Spinal cord (tissue), 10 donors: ENCODE results near the gene PARD3. TPM values are rescaled to one million over a fixed set of nuclear protein-coding genes. Genes with fewer than 3 reads are reported as not detected.
A peak's percentile ranks its signal among the peaks of the same experiment; 100 is the strongest.
"Not testable (repeated sequence)": the region's sequence is repeated elsewhere in the genome, so short reads cannot be mapped to it uniquely, and the experiment has no call there.

ENCODE experiments used
- DNase-seq, 6 donors: peaks; one replicate each; pipeline versions ENCODE4 v3.0.0 to v3.0.0-alpha.2; 2013 to 2015; ENCODE audit warnings: low spot score in 6 of 6, low read depth in 4 of 6
- H3K27ac ChIP-seq: one replicate; pipeline ENCODE4 v1.5.1; 2013; ENCODE audit warnings: low read depth, low read length, control low read depth
- H3K27me3 ChIP-seq: one replicate; pipeline ENCODE4 v1.6.1; 2013; ENCODE audit warnings: low read length; ENCODE audit not compliant: control insufficient read depth, insufficient read depth
- H3K36me3 ChIP-seq: one replicate; pipeline ENCODE4 v1.6.1; 2013; ENCODE audit warnings: low read length; ENCODE audit not compliant: control insufficient read depth, insufficient read depth
- H3K4me1 ChIP-seq: one replicate; pipeline ENCODE4 v1.6.1; 2013; ENCODE audit warnings: low read length; ENCODE audit not compliant: control insufficient read depth, insufficient read depth
- H3K4me3 ChIP-seq: one replicate; pipeline ENCODE4 v1.5.1; 2013; ENCODE audit warnings: low read depth, low read length, control low read depth
- H3K9me3 ChIP-seq: one replicate; pipeline ENCODE4 v1.6.1; 2013; ENCODE audit warnings: low read length; ENCODE audit not compliant: control insufficient read depth, insufficient read depth
- WGBS: methylation state at CpG from one replicate; pipeline ENCODE4 v1.1.5; 2013; ENCODE audit warnings: missing lambda C conversion rate; ENCODE audit not compliant: insufficient coverage; 5-methylcytosine and 5-hydroxymethylcytosine counted together
- polyA plus RNA-seq, 2 donors: library from polyadenylated mRNA; unstranded; fragments of 120-200 nt; gene quantifications; one replicate each; pipeline ENCODE4 v1.2.1, GENCODE V29; 2013; ENCODE audit not compliant: insufficient read length in 2 of 2
- total RNA-seq, 2 donors: library from RNA; depleted of rRNA in 1 of 2; stranded (reverse); fragments of 120-200 nt in 1 of 2; fragments of >200 nt in 1 of 2; gene quantifications; one replicate each; pipeline versions ENCODE4 v1.2.3 to v1.2.4, GENCODE V29; 2013 to 2014
- donor health status: healthy.

The PARD3 gene
- total and polyA plus RNA-seq, 4 donors, result 29.5 to 94.3 (median 47.1) TPM

GRCh38 chr10:34762603-34763299 is 52.3 kb downstream of the PARD3 start:
- Histone ChIP-seq H3K27ac (no peak overlapping the region), H3K27me3 (no peaks in the 10 kb centered on the region), H3K4me3 (no peak overlapping the region), H3K9me3 (no peaks in the 10 kb centered on the region), H3K36me3 (no peaks in the 10 kb centered on the region), H3K4me1 (no peaks in the 10 kb centered on the region)
- DNase-seq, result no peak
- 44% methylated on average over 1 of the region's 5 CpGs for WGBS

GRCh38 chr10:34762156-34762555 is 52.9 kb downstream of the PARD3 start:
- H3K36me3 ChIP-seq, result no peaks in the 10 kb centered on the region
- no CpG with 5 or more reads among the region's 3 CpGs for WGBS
- no peaks in the 10 kb centered on the region for H3K27me3 ChIP-seq
- no peak overlapping the region for H3K4me3 ChIP-seq
- DNase-seq, result no peak
- no peaks in the 10 kb centered on the region for H3K4me1 ChIP-seq
- H3K27ac ChIP-seq, result no peak overlapping the region
- H3K9me3 ChIP-seq, result no peaks in the 10 kb centered on the region

GRCh38 chr10:34761453-34761852 is 53.6 kb downstream of the PARD3 start:
- DNase-seq, result peak in 1 of 6 donors; percentile 49
- Histone ChIP-seq H3K9me3 (no peaks in the 10 kb centered on the region), H3K27me3 (no peaks in the 10 kb centered on the region), H3K4me1 (no peaks in the 10 kb centered on the region), H3K36me3 (no peaks in the 10 kb centered on the region), H3K27ac (no peak overlapping the region), H3K4me3 (no peak overlapping the region)
- no CpG with 5 or more reads among the region's 1 CpG for WGBS

GRCh38 chr10:34760606-34761005 is 54.5 kb downstream of the PARD3 start:
- no peak for DNase-seq

GRCh38 chr10:34759837-34760215 is 55.3 kb downstream of the PARD3 start:
- no peak overlapping the region for H3K27ac ChIP-seq
- no peaks in the 10 kb centered on the region for H3K9me3 ChIP-seq
- WGBS, result no CpG with 5 or more reads among the region's 6 CpGs
- H3K4me1 ChIP-seq, result no peaks in the 10 kb centered on the region
- H3K4me3 ChIP-seq, result no peak overlapping the region
- no peak for DNase-seq
- no peaks in the 10 kb centered on the region for H3K36me3 ChIP-seq
- H3K27me3 ChIP-seq, result no peaks in the 10 kb centered on the region

More at GRCh38 chr10:34760606-34761005, 54.5 kb downstream of the PARD3 start:
- Histone ChIP-seq H3K27me3 (no peaks in the 10 kb centered on the region), H3K9me3 (no peaks in the 10 kb centered on the region), H3K27ac (no peak overlapping the region), H3K4me1 (no peaks in the 10 kb centered on the region), H3K4me3 (no peak overlapping the region), H3K36me3 (no peaks in the 10 kb centered on the region)
- WGBS, result no CpG with 5 or more reads among the region's 1 CpG

GRCh38 chr10:34759161-34759836 is 55.8 kb downstream of the PARD3 start:
- WGBS, result 100% methylated on average over 1 of the region's 9 CpGs
- H3K4me1 ChIP-seq, result no peaks in the 10 kb centered on the region
- no peaks in the 10 kb centered on the region for H3K9me3 ChIP-seq
- H3K27ac ChIP-seq, result no peak overlapping the region
- no peak for DNase-seq
- no peak overlapping the region for H3K4me3 ChIP-seq
- H3K36me3 ChIP-seq, result no peaks in the 10 kb centered on the region
- H3K27me3 ChIP-seq, result no peaks in the 10 kb centered on the region

- no peak for DNase-seq
- no peaks in the 10 kb centered on the region for H3K27me3 ChIP-seq
- H3K4me3 ChIP-seq, result no peak overlapping the region
- no peak overlapping the region for H3K27ac ChIP-seq
- H3K4me1 ChIP-seq, result peaks cover 2% of the 10 kb centered on the region
- no peaks in the 10 kb centered on the region for H3K9me3 ChIP-seq
- WGBS, result no CpG with 5 or more reads among the region's 3 CpGs
- H3K36me3 ChIP-seq, result no peaks in the 10 kb centered on the region
Measured at GRCh38 chr10:34758447-34758996, 56.6 kb downstream of the PARD3 start.

GRCh38 chr10:34757933-34758332 is 57.2 kb downstream of the PARD3 start:
- no peaks in the 10 kb centered on the region for H3K27me3 ChIP-seq
- no peaks in the 10 kb centered on the region for H3K36me3 ChIP-seq
- no peak for DNase-seq
- H3K27ac ChIP-seq, result no peak overlapping the region
- peaks cover 6% of the 10 kb centered on the region for H3K4me1 ChIP-seq
- H3K9me3 ChIP-seq, result no peaks in the 10 kb centered on the region
- H3K4me3 ChIP-seq, result no peak overlapping the region

GRCh38 chr10:34757181-34757580 is 57.9 kb downstream of the PARD3 start:
- not testable (repeated sequence) for H3K9me3 ChIP-seq, H3K27ac ChIP-seq, H3K4me1 ChIP-seq, H3K36me3 ChIP-seq, DNase-seq, H3K27me3 ChIP-seq, H3K4me3 ChIP-seq
- 100% methylated on average over 3 of the region's 4 CpGs for WGBS

GRCh38 chr10:34756584-34756983 is 58.5 kb downstream of the PARD3 start:
- Histone ChIP-seq H3K27me3 (no peaks in the 10 kb centered on the region), H3K9me3 (no peaks in the 10 kb centered on the region), H3K27ac (no peak overlapping the region), H3K4me1 (peaks cover 7% of the 10 kb centered on the region), H3K4me3 (no peak overlapping the region), H3K36me3 (no peaks in the 10 kb centered on the region)
- WGBS, result 100% methylated on average over 1 of the region's 3 CpGs
- no peak for DNase-seq
